Stromal cell of bone marrow (primary cell): Measurements from ENCODE around the gene ACAT2.
"Not testable (repeated sequence)": the region's sequence is repeated elsewhere in the genome, so short reads cannot be mapped to it uniquely, and the experiment has no call there.

Source experiments
- DNase-seq: peaks from one replicate; pipeline ENCODE4 v3.0.0-alpha.2; 2012; ENCODE audit warnings: low read depth

The ACAT2 gene

DNA sequence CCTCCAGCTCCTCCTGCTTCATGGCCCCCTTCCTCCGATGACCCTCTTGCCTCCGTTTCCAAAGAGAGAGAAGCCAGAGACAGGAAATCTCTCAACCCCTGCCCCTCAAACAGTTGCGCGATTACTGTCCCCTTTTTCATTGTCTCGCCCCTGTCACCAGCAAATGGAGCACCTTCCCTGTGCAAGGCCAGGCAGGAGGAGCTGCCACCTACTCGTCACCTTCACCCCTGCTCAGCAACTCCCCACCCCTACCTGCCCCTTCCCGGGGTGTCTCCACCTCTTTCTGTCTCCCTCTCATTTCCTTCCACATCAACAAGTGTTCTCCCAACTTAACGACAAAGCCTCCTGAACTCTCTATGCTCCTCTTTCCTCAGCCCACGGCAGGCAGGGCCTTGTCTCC lies 51.9 kb downstream of the ACAT2 start:
- DNase-seq = no peak

DNA sequence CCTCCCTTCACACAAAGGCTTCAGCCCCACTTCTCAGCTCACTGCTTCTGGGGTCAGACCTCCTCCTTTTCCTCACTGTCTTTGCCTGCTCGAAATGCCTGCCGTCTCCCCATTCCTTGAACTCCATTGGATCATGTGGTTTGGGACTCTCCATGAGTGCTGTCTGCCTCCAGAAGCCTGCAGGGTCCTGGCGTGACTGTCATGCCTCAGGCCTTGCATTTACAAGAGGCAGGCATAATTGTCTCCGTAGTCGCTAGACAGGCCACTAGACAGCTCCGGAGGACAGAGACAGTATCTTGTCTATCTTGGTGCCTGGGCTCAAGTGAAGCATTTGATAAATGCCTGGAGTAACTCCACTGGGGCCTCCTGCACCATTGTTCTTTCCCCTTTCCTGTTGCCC lies 53.6 kb downstream of the ACAT2 start:
- no peak for DNase-seq

DNA sequence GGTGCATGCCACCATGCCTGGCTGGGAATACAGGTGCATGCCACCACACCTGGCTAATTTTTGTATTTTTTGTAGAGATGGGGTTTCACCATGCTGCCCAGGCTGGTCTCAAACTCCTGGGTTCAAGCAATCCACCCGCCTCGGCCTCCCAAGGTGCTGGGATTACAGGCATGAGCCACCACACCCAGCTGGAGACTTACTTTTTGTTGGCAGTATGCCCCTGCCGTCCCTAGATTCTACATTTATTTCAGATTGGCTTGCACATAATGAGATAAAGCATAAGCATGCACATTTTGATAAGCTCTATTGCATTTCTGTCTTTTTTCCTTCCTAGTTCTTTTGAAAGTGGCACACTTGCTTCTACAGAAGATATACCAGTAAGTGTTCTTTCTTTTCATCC lies 54.9 kb downstream of the ACAT2 start:
- not testable (repeated sequence) for DNase-seq

DNA sequence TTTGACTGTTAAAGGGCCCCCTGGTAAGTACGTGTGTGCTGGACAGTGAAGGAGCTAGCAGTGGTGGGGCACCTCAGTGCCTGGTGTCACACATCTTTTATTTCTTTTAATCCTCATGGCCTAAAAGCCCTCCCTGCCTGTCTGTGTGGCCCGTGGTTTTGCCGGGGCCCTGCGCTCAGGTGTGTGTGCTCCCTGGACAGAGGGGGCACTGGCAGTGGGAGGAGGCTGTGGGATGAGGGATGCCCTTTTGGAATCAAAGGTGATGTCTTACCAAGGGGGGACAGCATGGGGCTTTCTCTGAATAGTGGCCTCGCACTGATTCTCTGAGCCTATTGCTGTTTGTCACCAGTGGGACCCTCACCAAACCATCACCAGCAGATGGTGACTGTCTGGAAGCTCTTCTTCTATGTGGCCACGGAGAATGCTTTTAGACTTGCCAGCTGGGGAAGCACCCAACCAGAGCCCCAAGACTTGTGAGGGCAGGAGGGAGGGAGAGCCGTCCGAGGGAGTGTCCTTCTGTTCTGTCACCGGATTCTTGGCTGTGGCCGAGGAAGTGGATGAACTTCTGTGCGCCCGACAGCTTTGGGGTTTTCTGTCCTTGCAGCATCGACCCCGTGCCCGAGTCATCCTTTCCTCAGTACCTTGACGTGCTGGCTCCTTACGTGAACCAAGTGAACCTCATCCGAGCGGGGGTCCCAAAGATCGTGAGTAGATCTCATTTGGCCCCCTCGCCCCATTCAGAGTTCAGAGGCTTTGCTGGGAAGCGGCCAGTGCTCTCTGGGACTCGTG lies 56.3 kb downstream of the ACAT2 start:
- DNase-seq = no peak

DNA sequence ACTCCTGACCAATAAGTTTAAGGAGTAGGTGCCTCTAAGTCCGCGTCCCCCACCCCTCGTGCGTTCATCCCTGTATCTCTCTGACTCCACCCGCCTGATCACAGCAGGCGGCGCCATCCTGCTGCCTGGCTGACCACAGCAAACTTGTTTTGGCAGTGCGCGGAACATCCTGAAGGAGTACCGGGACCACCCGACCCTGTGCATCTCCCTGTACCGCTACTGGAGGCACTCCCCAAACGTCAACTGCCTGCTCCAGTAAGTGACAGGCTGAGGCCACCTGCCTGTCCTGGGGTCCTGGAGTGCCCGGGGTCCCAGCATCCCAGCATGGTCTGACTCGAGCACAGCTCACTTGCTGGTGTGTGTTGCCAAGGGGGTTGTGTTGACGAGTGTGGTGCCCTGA lies 57.3 kb downstream of the ACAT2 start:
- no peak for DNase-seq

DNA sequence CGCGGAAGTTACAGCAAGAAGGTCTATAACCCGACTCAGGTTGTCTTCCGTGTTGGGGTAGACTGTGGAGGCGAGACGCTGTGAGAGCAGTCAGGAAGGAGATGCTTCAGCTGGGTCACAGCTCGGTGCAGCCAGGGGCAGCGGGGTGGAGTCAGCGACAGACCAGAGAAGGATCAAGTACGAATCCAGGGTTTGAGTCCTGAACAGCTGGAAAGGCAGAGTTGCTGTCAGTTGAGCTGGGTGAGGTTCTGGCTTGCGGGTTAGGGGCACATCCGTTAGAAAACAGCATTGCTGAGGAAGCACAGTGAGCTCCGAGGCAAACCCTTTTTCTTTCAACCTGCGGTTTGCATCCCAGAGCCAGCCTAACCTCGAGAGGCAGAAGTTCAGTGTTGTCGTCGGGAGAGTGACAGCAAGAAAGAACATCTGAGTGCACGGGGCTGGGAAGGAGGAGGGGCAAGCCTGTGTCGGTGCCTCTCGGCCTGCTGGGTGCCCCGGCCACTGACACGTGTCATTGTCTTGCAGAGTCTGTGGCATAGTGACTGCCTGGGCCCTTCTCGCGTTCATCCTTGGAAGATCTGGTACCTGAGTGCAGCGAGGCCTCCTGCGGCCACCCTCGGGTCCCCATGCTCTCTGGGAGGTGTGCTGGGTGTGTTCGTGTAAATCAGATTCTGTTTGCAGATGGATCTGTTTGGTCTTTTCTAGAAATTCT lies 58.2 kb downstream of the ACAT2 start:
- no peak for DNase-seq

DNA sequence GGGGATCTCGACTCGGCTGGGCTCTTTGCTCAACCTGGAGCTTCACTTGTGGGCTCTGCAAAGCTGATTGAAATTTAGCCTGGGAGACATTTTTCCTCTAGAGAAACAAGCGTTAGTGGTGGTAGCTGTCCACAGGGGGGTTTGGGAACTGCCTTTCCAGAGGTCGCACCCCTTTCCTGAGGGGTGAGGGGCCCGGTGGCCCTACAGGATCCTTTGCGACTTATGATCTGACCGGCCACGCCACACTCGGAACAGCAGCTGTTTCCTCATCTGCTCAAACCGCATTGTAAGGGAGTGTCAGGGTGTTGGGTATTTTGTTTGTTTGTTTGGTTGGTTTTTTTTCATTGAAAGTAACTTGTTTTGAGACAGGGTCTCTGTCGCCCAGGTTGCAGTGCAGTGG lies 59.3 kb downstream of the ACAT2 start:
- no peak for DNase-seq

DNA sequence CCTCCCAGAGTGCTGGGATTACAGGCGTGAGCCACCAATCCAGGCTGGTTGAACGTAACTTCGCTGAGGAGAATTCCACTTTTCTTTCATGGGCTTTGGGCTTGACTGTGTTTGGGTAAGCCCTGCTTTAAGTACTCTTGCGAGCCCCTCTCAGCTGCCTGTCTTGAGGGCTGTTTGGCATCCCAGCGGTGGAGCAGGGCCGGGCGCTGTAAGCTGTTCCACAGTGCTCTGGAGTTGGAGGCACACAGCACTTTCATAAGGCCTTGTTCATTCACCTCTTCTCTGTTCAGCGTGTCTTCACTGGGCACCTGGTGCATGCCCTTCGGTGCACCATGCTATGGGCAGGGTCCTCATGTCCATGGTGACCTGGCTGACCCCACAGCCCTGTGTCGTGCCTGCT lies 59.9 kb downstream of the ACAT2 start:
- no peak for DNase-seq

DNA sequence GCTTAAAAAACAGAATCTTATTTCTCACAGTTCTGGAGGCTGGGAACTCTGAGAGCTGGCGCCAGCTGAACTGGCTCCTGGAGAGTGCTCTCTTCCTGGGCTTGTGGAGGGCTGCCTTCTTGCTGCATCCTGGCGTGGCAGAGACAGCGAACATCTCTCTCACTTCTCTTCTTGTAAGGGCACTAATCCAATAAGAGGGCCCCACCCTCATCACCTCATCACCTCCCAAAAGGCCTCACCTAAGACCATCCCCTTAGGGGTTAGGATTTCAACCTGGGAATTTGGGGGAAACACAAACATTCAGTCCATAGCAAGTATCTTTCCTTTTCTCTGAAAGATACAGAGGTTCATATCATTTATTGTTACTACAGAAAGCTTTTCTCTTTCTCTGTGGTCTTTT lies 62.1 kb downstream of the ACAT2 start:
- DNase-seq = no peak

DNA sequence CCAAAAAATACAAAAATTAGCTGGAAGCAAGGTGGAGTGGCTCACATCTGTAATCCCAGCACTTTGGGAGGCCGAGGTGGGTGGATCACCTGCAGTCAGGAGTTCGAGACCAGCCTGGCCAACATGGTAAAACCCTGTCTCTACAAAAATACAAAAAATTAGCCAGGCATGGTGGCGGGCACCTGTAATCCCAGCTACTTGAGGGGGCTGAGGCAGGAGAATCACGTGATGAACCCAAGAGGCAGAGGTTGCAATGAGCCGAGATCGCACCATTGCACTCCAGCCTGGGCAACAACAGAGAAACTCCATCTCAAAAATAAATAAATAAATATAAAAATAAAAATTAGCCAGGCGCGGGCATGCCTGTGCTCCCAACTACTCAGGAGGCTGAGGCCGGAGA lies 62.8 kb downstream of the ACAT2 start:
- DNase-seq = not testable (repeated sequence)

DNA sequence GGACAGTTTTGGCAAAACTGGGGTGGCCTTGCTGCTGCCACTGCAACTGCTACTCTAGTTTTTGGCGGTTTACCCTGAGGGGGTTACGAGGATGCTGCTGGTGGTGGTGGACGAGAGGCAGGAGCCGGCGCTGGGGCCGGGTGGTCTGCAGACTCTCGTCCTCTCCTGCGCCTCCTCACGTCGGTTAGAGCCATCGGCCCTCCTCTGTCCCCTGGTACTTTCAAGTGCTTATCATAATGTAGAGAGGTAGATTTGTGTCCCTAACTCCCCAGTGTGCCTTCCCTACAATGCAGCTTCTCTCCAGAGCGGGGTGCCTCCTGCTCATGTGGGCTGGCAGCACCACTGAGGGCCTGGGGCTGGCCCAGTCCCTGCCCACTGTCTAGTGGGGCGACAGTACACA lies 64.2 kb downstream of the ACAT2 start:
- DNase-seq = no peak

DNA sequence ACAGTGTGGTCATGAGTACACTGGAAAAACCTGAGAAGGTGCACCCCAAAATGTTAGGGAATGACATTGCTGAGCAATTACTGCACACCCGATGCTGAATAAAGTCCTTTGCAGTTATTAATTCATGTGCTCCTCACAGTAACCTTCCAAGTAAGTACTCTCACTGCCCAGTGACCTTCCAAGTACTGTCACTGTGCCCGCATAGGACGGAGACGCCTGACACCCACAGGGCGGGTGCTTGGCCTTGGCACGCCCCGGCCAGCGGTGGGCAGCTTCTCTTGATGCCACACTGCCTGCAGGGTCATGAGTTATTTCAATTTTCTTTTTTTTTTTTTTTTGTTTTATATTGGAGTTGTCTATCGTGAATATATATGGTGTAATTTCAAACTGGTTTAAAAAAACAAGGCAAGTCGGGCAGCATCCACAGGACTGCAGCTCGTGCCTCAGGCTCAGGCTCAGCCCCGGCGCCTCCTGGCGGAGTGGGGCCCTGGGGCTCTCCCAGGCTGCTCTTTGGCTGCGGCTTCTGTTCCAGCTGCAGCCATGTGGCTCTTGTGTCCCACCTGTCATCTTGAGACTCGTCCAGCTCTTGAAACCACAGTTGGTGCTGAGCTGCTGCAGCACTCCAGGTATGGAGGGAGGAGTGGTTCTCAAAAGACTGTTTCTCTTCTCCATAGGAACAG lies 65.3 kb downstream of the ACAT2 start:
- no peak for DNase-seq

DNA sequence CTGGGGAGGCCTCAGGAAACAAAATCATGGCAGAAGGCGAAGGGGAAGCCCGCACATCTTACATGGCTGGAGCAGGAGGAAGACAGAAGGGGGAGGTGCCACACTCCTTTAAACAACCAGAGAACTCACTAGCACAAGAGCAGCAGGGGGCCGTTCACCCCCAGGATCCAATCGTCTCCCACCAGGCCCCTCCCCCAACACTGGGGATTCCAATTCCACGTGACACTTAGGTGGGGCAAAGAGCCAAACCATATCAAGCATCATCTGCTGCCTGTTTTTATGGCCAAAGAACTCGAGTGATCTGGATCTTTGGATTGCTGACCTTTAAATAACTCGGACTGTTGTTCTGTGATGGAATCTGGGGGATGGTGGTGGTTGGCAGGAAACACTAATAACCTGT lies 66.2 kb downstream of the ACAT2 start:
- no peak for DNase-seq
